NOMO-1 treated with DMSO at 0.1 percent for 48 hours (cell line): ENCODE measurements around the gene MEPCE.

Source experiments
- DNase-seq: peaks from one replicate; lab custom pipeline; 2025; ENCODE audit not compliant: unreplicated experiment; lab: John Stamatoyannopoulos, UW

The MEPCE gene

GRCh38 chr7:100456562-100456961 is 26.9 kb downstream of the MEPCE start:
- no peak for DNase-seq

- no peak for DNase-seq
Observed at GRCh38 chr7:100457033-100457432, 27.4 kb downstream of the MEPCE start.

- DNase-seq: no peak
Observed at GRCh38 chr7:100464210-100464660, 34.6 kb downstream of the MEPCE start, which contains the start of gene SPACDR. TSS of gene SPACDR (minus strand) at chr7:100464260. CDS start at chr7:100464025, 235 bp downstream.

GRCh38 chr7:100464791-100465190 is 35.2 kb downstream of the MEPCE start:
- DNase-seq: no peak

- no peak for DNase-seq
Observed at GRCh38 chr7:100465299-100465698, 35.7 kb downstream of the MEPCE start.

- DNase-seq: no peak
Observed at GRCh38 chr7:100465702-100466311, 36.2 kb downstream of the MEPCE start.

GRCh38 chr7:100466653-100467605 is 37.3 kb downstream of the MEPCE start:
- no peak for DNase-seq

- no peak for DNase-seq
Observed at GRCh38 chr7:100467638-100468373, 38.2 kb downstream of the MEPCE start.

GRCh38 chr7:100469227-100470044 is 39.8 kb downstream of the MEPCE start:
- peak; percentile 75 for DNase-seq

GRCh38 chr7:100471021-100471420 is 41.4 kb downstream of the MEPCE start:
- DNase-seq: no peak

GRCh38 chr7:100472121-100472851 is 42.7 kb downstream of the MEPCE start:
- no peak for DNase-seq

- no peak for DNase-seq
Observed at GRCh38 chr7:100472854-100473499, 43.3 kb downstream of the MEPCE start.

GRCh38 chr7:100475549-100475948 is 45.9 kb downstream of the MEPCE start:
- DNase-seq: no peak

GRCh38 chr7:100476101-100476780 is 46.6 kb downstream of the MEPCE start:
- DNase-seq: no peak

- DNase-seq: no peak
Observed at GRCh38 chr7:100476903-100477870, 47.6 kb downstream of the MEPCE start.

GRCh38 chr7:100477871-100478267 is 48.2 kb downstream of the MEPCE start:
- no peak for DNase-seq

- DNase-seq: peak; percentile 98
Observed at GRCh38 chr7:100478958-100479660, 49.5 kb downstream of the MEPCE start, which contains the start of gene TSC22D4. TSS of gene TSC22D4 (minus strand) at chr7:100479214. CDS start at chr7:100478038, 1,176 bp downstream.
